ENCODE data around the gene KCNQ1.

GRCh38 chr11:2653198-2653551 is 208.4 kb downstream of the KCNQ1 start:
- TF ChIP-seq EZH2 (IDR thresholded peaks at IDR 0.05; ENCODE audit: insufficient read depth, poor library complexity, severe bottlenecking) (no peak), EZH2phosphoT487 (IDR thresholded peaks at IDR 0.05; ENCODE audit: insufficient read depth, low read depth) (no peak)
